ENCODE measurements around the gene PRELP. TPM values are rescaled to one million over a fixed set of nuclear protein-coding genes. Genes with fewer than 3 reads are reported as not detected.

Gene PRELP
- total and polyA plus RNA-seq, 10 of the 15 experiments (the other 5 are each of a cell fraction or from before 2014, with no cell fraction given) = 0.03 to 0.05 TPM; not detected in 8

GRCh38 chr1:203528063-203528462 is 52.5 kb downstream of the PRELP start (continued):
- no peak for TF ChIP-seq BCLAF1 (IDR thresholded peaks at IDR 0.05)

- H3K36me3 ChIP-seq (ENCODE audit: control insufficient read depth in 2 of 2, insufficient read depth in 2 of 2, low read length in 1 of 2) = no peaks in the 10 kb centered on the region
- RAD21 ChIA-PET (ENCODE audit: unreplicated experiment) = no interaction called here
- peaks cover 0 to 3% of the 10 kb centered on the region in 2 experiments; a peak in 3 of 4 replicates for H3K27me3 ChIP-seq (replicated peaks in 1 of 2; ENCODE audit: control insufficient read depth in 2 of 2, insufficient read depth in 2 of 2, low read length in 1 of 2)
- no peaks in the 10 kb centered on the region for H4K20me1 ChIP-seq (ENCODE audit: control insufficient read depth, insufficient read depth)
- no peak overlapping the region for H3K27ac ChIP-seq (ENCODE audit: control insufficient read depth, insufficient read depth)
- H3K9me3 ChIP-seq (replicated peaks; ENCODE audit: control insufficient read depth, insufficient read depth, low read length) = no peaks in the 10 kb centered on the region
- no TSS peak for BruUV-seq (replicated peaks)
- H3K4me2 ChIP-seq (ENCODE audit: control insufficient read depth, insufficient read depth) = no peak overlapping the region
- CTCF ChIA-PET = no interaction called here
- H3K79me2 ChIP-seq (ENCODE audit: control insufficient read depth, insufficient read depth, low read length) = no peaks in the 10 kb centered on the region
- in situ Hi-C loops (cut with MboI) (no loop called here), intact Hi-C loops (cut with micrococcal nuclease; ENCODE audit: unreplicated experiment) (no loop called here)
- DNase-seq (ENCODE audit: low read depth, low spot score) (no peak), ATAC-seq (no peak), FAIRE-seq (no peak)
- no peak overlapping the region for H2AFZ ChIP-seq (ENCODE audit: control insufficient read depth, low read depth, low read length)
- SMC1A ChIA-PET (ENCODE audit: uncharacterized antibody, unreplicated experiment) = no interaction called here
- H3K4me1 ChIP-seq (ENCODE audit: control insufficient read depth, insufficient read depth, low read length) = no peaks in the 10 kb centered on the region
- POLR2A ChIA-PET = no interaction called here
- H3K4me3 ChIP-seq = no peak overlapping the region
- 8% methylated on average over 6 of the region's 6 CpGs for WGBS (ENCODE audit: insufficient coverage, insufficient replicate concordance, low lambda C conversion rate, missing lambda C conversion rate)
- no peak overlapping the region for H3K9ac ChIP-seq (ENCODE audit: control insufficient read depth, insufficient read depth, low read length)
- no peak for TF ChIP-seq RELA (IDR thresholded peaks at IDR 0.05; ENCODE audit: borderline replicate concordance, partially characterized antibody)
- no peak for TF ChIP-seq CREB1 (IDR thresholded peaks at IDR 0.05; ENCODE audit: low read depth)
- no peak for TF ChIP-seq SMARCA5 (IDR thresholded peaks at IDR 0.05)
- TF ChIP-seq NFIC (IDR thresholded peaks at IDR 0.05; ENCODE audit: low read depth, low read length) = no peak
- TF ChIP-seq EZH2 (IDR thresholded peaks at IDR 0.05; ENCODE audit: borderline replicate concordance, control insufficient read depth, low read depth, low read length) = no peak
- no peak for TF ChIP-seq MYC (IDR thresholded peaks at IDR 0.05; ENCODE audit: insufficient read depth, insufficient read length, insufficient replicate concordance, low read length, severe bottlenecking)
- TF ChIP-seq ESRRA (IDR thresholded peaks at IDR 0.05; ENCODE audit: low read length) = no peak
- TF ChIP-seq ZNF622 (IDR thresholded peaks at IDR 0.05) = no peak
- TF ChIP-seq ZBTB11 (CRISPR knock-in tag; IDR thresholded peaks at IDR 0.05) = no peak
- no peak for TF ChIP-seq SUPT20H (IDR thresholded peaks at IDR 0.05; ENCODE audit: borderline replicate concordance, control insufficient read depth, low read depth, low read length)
- no peak for TF ChIP-seq MTA2 (IDR thresholded peaks at IDR 0.05; ENCODE audit: low read depth)
- TF ChIP-seq TCF12 (IDR thresholded peaks at IDR 0.05; ENCODE audit: low read depth, low read length) = no peak
- no peak for TF ChIP-seq NFXL1 (IDR thresholded peaks at IDR 0.05; ENCODE audit: borderline replicate concordance)
- TF ChIP-seq ZNF274 (IDR thresholded peaks at IDR 0.05; ENCODE audit: insufficient read depth, insufficient read length) = no peak
These were observed 53.6 kb downstream of the PRELP start for GRCh38 chr1:203528976-203529835.

Data from GM12878 (cell line).